COLO668 (cell line): ENCODE data around the gene PAK5.

Experiments used
- DNase-seq: peaks from one replicate; lab custom pipeline; 2025; ENCODE audit not compliant: unreplicated experiment; lab: John Stamatoyannopoulos, UW

Gene PAK5

GRCh38 chr20:9626357-9626756 lies 212.5 kb downstream of the PAK5 start:
- no peak for DNase-seq

- peak; percentile 23 for DNase-seq
Measured at GRCh38 chr20:9617940-9618339, 220.9 kb downstream of the PAK5 start.

- peak; percentile 62 for DNase-seq
Measured at GRCh38 chr20:9616833-9617461, 221.9 kb downstream of the PAK5 start.

- DNase-seq = no peak
Measured at GRCh38 chr20:9616455-9616805, 222.4 kb downstream of the PAK5 start.

GRCh38 chr20:9615766-9616454 lies 223.0 kb downstream of the PAK5 start:
- DNase-seq = no peak

GRCh38 chr20:9615118-9615517 lies 223.8 kb downstream of the PAK5 start:
- DNase-seq = no peak

- no peak for DNase-seq
Measured at GRCh38 chr20:9613871-9614270, 225.0 kb downstream of the PAK5 start.

GRCh38 chr20:9611921-9612320 lies 227.0 kb downstream of the PAK5 start:
- DNase-seq = no peak

GRCh38 chr20:9610665-9611064 lies 228.2 kb downstream of the PAK5 start:
- DNase-seq = no peak

GRCh38 chr20:9609887-9610502 lies 228.9 kb downstream of the PAK5 start:
- peak; percentile 43 for DNase-seq

GRCh38 chr20:9608639-9609340 lies 230.1 kb downstream of the PAK5 start:
- DNase-seq = no peak

- DNase-seq = no peak
Measured at GRCh38 chr20:9602847-9603183, 236.1 kb downstream of the PAK5 start.

- DNase-seq = no peak
Measured at GRCh38 chr20:9600562-9600961, 238.3 kb downstream of the PAK5 start.

- no peak for DNase-seq
Measured at GRCh38 chr20:9597547-9597946, 241.3 kb downstream of the PAK5 start.

- no peak for DNase-seq
Measured at GRCh38 chr20:9595763-9596162, 243.1 kb downstream of the PAK5 start.

GRCh38 chr20:9594284-9594875 lies 244.5 kb downstream of the PAK5 start:
- no peak for DNase-seq

GRCh38 chr20:9592419-9592818 lies 246.5 kb downstream of the PAK5 start:
- no peak for DNase-seq

- no peak for DNase-seq
Measured at GRCh38 chr20:9591080-9591479, 247.8 kb downstream of the PAK5 start.

- DNase-seq = no peak
Measured at GRCh38 chr20:9590189-9590588, 248.7 kb downstream of the PAK5 start.

- no peak for DNase-seq
Measured at GRCh38 chr20:9588706-9589105, 250.2 kb downstream of the PAK5 start.

GRCh38 chr20:9583151-9583550 lies 255.7 kb downstream of the PAK5 start:
- no peak for DNase-seq

GRCh38 chr20:9582137-9582536 lies 256.7 kb downstream of the PAK5 start:
- DNase-seq = no peak
